HepG2 (cell line): ENCODE measurements around the gene COBLL1. TPM values are rescaled to one million over a fixed set of nuclear protein-coding genes. Genes with fewer than 3 reads are reported as not detected.

Source experiments
- ARNTL ChIP-seq: sonication (generic); formaldehyde crosslinking; IDR thresholded peaks from 2 replicates; pipeline ENCODE4 v1.4.0; 2020; ENCODE audit warnings: mild to moderate bottlenecking, missing genetic modification reagents
- CCDC6 ChIP-seq: sonication (generic); formaldehyde crosslinking; IDR thresholded peaks from 2 replicates; pipeline ENCODE4 v1.8.1; 2022; ENCODE audit warnings: mild to moderate bottlenecking, missing genetic modification reagents, moderate library complexity
- CENPBD1 ChIP-seq: sonication (generic); formaldehyde crosslinking; IDR thresholded peaks from 2 replicates; pipeline ENCODE4 v1.8.0; 2022; ENCODE audit warnings: missing genetic modification reagents, low read depth, mild to moderate bottlenecking, borderline replicate concordance
- EHMT2 ChIP-seq: fragments of 200-600 bp; sonication (generic); IDR thresholded peaks from 2 replicates; pipeline ENCODE4 v1.7.0; 2017; ENCODE audit warnings: antibody characterized with exemption, low read depth, low read length, borderline replicate concordance
- HNRNPUL1 ChIP-seq: fragments of 200-400 bp; formaldehyde crosslinking; IDR thresholded peaks from 2 replicates; pipeline ENCODE4 v1.6.1; 2017; ENCODE audit warnings: low read depth, mild to moderate bottlenecking, low read length, moderate library complexity
- HOXA9 ChIP-seq: sonication (generic); formaldehyde crosslinking; IDR thresholded peaks from 2 replicates; pipeline ENCODE4 v1.8.1; 2022; ENCODE audit warnings: missing genetic modification reagents, mild to moderate bottlenecking, moderate library complexity, borderline replicate concordance
- MBNL3 ChIP-seq: fragments of 250-450 bp; sonication (Bioruptor Pico); conservative IDR thresholded peaks from 2 replicates; pipeline ENCODE4 v1.8.0; 2022; ENCODE audit warnings: mild to moderate bottlenecking, inconsistent platforms
- MXD3 ChIP-seq: IDR thresholded peaks from 2 replicates; pipeline ENCODE4 v1.6.1; 2016; ENCODE audit warnings: mild to moderate bottlenecking, missing biosample characterization, missing genetic modification reagents
- RELA ChIP-seq: sonication (generic); formaldehyde crosslinking; IDR thresholded peaks from 2 replicates; pipeline ENCODE4 v1.4.0; 2020; ENCODE audit warnings: missing genetic modification reagents
- SSRP1 ChIP-seq: IDR thresholded peaks from 2 replicates; pipeline ENCODE4 v1.6.1; 2016; ENCODE audit warnings: control low read depth
- UBTF ChIP-seq: sonication (generic); formaldehyde crosslinking; IDR thresholded peaks from 2 replicates; pipeline ENCODE4 v1.4.0; 2020; ENCODE audit warnings: mild to moderate bottlenecking, missing genetic modification reagents
- ZC3H4 ChIP-seq: sonication (generic); formaldehyde crosslinking; IDR thresholded peaks from 2 replicates; pipeline ENCODE4 v1.4.0; 2020; ENCODE audit warnings: missing genetic modification reagents, borderline replicate concordance
- ZNF224 ChIP-seq: sonication (generic); formaldehyde crosslinking; IDR thresholded peaks from 2 replicates; pipeline ENCODE4 v1.5.0; 2020; ENCODE audit warnings: mild to moderate bottlenecking, missing genetic modification reagents
- ZNF577 ChIP-seq: sonication (generic); formaldehyde crosslinking; IDR thresholded peaks from 2 replicates; pipeline ENCODE4 v1.4.0; 2020; ENCODE audit warnings: mild to moderate bottlenecking, low read depth, missing genetic modification reagents, borderline replicate concordance
- ZNF660 ChIP-seq: sonication (generic); formaldehyde crosslinking; IDR thresholded peaks from 2 replicates; pipeline ENCODE4 v1.5.1; 2020; ENCODE audit warnings: mild to moderate bottlenecking, low read depth, missing genetic modification reagents, borderline replicate concordance
- ZNF710 ChIP-seq: sonication (generic); formaldehyde crosslinking; IDR thresholded peaks from 2 replicates; pipeline ENCODE4 v1.5.0; 2020; ENCODE audit warnings: mild to moderate bottlenecking, missing genetic modification reagents, borderline replicate concordance
- polyA plus RNA-seq, 8 experiments: library from polyadenylated mRNA; depleted of rRNA in 3 of 8; stranded (reverse) in 7 of 8; unstranded in 1 of 8; fragments of >200 nt; fragmentation: Illumina TruSeq in 4 of 8; extraction: Trizol in 4 of 8; gene quantifications; 2 replicates each; pipeline versions ENCODE4 v1.2.1 to v1.2.3, GENCODE V29; 2011 to 2016; ENCODE audit warnings: low read depth in 4 of 8, missing spikeins in 1 of 8, mixed read lengths in 1 of 8; ENCODE audit not compliant: insufficient read depth in 1 of 8
- total RNA-seq, 5 experiments: library from RNA; depleted of rRNA; stranded (reverse); fragments of >200 nt; fragmentation: Illumina TruSeq; extraction: Trizol; gene quantifications; 2 replicates each; pipeline ENCODE4 v1.2.3, GENCODE V29; 2016; ENCODE audit warnings: low read depth in 1 of 5
- TF ChIP-seq, protein P1 (sequence below): sonication (generic); formaldehyde crosslinking; IDR thresholded peaks from 2 replicates; pipeline ENCODE4 v1.8.1; 2023; ENCODE audit warnings: mild to moderate bottlenecking, moderate library complexity, missing genetic modification reagents
- TF ChIP-seq, protein P2 (sequence below): sonication (generic); formaldehyde crosslinking; IDR thresholded peaks from 2 replicates; pipeline ENCODE4 v1.4.0; 2020; ENCODE audit warnings: mild to moderate bottlenecking, missing genetic modification reagents
- TF ChIP-seq, protein P3 (sequence below): sonication (generic); formaldehyde crosslinking; conservative IDR thresholded peaks from 2 replicates; pipeline ENCODE4 v1.8.0; 2022; ENCODE audit warnings: missing genetic modification reagents

The COBLL1 gene
- total and polyA plus RNA-seq, 2 of the 13 experiments (the other 11 are each of a cell fraction or from before 2014, with no cell fraction given), result 32.6 to 86.8 TPM

DNA sequence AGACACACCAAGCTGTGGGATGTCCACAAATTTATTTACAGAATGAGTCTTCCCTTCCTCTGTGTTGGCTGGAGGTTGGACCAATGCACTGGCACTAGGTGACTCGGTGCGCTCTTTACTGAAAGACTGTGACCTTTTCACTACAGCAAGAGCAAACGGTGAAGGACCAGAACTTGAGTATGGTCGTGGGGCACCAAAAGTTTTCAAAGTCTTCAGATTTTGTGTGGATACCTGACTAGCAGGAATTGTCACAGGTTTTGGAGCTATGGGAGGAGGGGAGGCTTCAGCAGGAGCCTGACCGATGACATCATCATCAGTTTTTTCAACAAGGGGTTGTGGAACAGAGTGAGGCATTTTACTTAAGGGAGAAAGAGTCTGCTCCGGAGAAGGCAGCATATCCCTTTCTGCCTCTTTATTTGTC lies 147.3 kb downstream of the COBLL1 start (continued):
- no peak for TF ChIP-seq ZNF710 (CRISPR knock-in tag)
- TF ChIP-seq CENPBD1 (CRISPR knock-in tag), result no peak
- no peak for TF ChIP-seq ZC3H4
- no peak for TF ChIP-seq MXD3 (CRISPR knock-in tag)
- no peak for TF ChIP-seq CCDC6
- no peak; the same call in 1 of the 2 replicates for TF ChIP-seq EHMT2
- TF ChIP-seq HOXA9, result no peak
- TF ChIP-seq, protein P1, sequence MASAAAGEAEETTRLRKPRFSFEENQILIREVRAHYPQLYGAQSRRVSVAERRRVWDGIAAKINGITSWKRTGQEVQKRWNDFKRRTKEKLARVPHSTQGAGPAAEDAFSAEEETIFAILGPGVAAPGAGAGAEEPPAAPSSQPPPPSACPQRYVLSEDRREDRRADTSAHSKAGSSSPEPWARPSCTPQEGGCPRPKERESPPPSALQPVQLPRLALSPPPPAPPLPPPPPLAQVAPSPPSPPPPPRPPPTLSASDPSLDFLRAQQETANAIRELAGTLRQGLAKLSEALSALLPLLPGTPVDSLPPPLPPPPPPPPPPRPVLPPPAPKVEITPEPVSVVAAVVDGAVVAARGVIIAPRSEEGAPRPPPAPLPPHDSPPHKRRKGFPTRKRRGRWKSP (CRISPR knock-in tag), result no peak
- TF ChIP-seq ZNF660 (CRISPR knock-in tag), result no peak
- TF ChIP-seq UBTF, result no peak
- TF ChIP-seq ARNTL (CRISPR knock-in tag), result no peak
- no peak for TF ChIP-seq ZNF224 (CRISPR knock-in tag)
- no peak for TF ChIP-seq MBNL3 (CRISPR knock-in tag)
- TF ChIP-seq SSRP1, result no peak
- TF ChIP-seq, protein P2, sequence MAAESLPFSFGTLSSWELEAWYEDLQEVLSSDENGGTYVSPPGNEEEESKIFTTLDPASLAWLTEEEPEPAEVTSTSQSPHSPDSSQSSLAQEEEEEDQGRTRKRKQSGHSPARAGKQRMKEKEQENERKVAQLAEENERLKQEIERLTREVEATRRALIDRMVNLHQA (CRISPR knock-in tag), result no peak
- no peak for TF ChIP-seq ZNF577 (CRISPR knock-in tag)
- TF ChIP-seq HNRNPUL1, result no peak
- TF ChIP-seq, protein P3, sequence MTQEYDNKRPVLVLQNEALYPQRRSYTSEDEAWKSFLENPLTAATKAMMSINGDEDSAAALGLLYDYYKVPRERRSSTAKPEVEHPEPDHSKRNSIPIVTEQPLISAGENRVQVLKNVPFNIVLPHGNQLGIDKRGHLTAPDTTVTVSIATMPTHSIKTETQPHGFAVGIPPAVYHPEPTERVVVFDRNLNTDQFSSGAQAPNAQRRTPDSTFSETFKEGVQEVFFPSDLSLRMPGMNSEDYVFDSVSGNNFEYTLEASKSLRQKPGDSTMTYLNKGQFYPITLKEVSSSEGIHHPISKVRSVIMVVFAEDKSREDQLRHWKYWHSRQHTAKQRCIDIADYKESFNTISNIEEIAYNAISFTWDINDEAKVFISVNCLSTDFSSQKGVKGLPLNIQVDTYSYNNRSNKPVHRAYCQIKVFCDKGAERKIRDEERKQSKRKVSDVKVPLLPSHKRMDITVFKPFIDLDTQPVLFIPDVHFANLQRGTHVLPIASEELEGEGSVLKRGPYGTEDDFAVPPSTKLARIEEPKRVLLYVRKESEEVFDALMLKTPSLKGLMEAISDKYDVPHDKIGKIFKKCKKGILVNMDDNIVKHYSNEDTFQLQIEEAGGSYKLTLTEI, result no peak
- no peak for TF ChIP-seq RELA
